Omental fat pad (tissue), 4 donors: ENCODE results near the gene FBXO40. TPM values are rescaled to one million over a fixed set of nuclear protein-coding genes. Genes with fewer than 3 reads are reported as not detected.

Experiments
- ATAC-seq: fragments of 150-250 bp; one replicate; pipeline ENCODE4 v1.9.1; 2016; ENCODE audit warnings: mild to moderate bottlenecking, moderate library complexity; ENCODE audit not compliant: low FRiP score
- DNase-seq: peaks from one replicate; pipeline ENCODE4 v3.0.0-alpha.2; 2019; ENCODE audit warnings: low spot score
- total RNA-seq, 4 donors: library from RNA; depleted of rRNA; stranded (reverse); fragments of >200 nt; gene quantifications; one replicate each; pipeline ENCODE4 v1.1.0, GENCODE V29; 2016
- TF ChIP-seq, protein P1 (sequence below), 3 donors: fragments of 450-650 bp; IDR thresholded peaks; one replicate each; pipeline ENCODE4 v1.5.1; 2016 to 2017; ENCODE audit warnings: antibody characterized with exemption in 3 of 3, mild to moderate bottlenecking in 3 of 3, moderate library complexity in 2 of 3

The FBXO40 gene
- under 1 TPM in 2 of 4 donors, not detected in 2; 0.06 to 0.32 TPM for total RNA-seq

DNA sequence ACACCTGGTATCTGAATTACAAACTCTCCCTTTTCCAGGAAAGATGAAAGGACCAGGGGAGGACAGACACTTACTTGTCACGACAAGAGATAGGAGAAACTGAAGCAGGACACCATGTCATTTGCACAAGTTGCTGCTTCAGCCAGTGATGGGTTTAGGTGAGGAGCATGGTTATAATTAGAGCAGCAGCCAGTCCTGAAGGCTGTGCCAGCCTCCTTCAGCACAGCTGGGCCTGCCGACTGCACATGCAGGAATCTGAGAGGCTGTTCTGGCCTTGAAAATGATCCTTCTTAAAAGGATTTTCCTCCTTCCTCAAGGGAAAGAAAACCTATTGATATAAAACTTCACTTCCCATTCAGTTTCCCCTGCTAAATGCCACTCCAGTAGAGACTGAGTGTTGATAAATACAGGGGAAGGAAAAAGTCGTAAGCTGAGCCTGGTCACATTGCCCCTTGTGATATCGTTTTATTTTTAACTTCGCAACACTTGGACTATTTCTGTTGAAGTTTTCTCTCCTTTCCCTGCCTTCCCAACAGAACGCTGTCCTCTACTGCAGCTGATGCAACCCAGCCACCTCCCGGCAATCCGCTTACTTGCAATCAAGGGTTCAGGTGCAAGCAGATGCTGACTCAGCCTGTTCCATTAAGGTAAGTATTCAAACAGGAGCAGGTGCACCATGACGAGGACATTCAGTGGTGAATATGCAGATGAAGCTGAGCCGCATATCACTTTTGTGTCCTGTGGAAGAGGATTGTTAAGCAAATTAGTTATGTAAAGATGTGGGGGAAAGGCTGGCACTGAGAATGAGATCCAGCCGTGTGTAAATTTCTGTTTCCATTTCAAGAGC, at the start of gene FBXO40:
TSS of gene FBXO40 (plus strand) at position 524 of the 847 bp plus-strand sequence. CDS start 27,197 bp downstream, outside the sequence.
- DNase-seq (no peak), ATAC-seq (no peak)
- TF ChIP-seq, protein P1, sequence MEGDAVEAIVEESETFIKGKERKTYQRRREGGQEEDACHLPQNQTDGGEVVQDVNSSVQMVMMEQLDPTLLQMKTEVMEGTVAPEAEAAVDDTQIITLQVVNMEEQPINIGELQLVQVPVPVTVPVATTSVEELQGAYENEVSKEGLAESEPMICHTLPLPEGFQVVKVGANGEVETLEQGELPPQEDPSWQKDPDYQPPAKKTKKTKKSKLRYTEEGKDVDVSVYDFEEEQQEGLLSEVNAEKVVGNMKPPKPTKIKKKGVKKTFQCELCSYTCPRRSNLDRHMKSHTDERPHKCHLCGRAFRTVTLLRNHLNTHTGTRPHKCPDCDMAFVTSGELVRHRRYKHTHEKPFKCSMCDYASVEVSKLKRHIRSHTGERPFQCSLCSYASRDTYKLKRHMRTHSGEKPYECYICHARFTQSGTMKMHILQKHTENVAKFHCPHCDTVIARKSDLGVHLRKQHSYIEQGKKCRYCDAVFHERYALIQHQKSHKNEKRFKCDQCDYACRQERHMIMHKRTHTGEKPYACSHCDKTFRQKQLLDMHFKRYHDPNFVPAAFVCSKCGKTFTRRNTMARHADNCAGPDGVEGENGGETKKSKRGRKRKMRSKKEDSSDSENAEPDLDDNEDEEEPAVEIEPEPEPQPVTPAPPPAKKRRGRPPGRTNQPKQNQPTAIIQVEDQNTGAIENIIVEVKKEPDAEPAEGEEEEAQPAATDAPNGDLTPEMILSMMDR (IDR thresholded peaks at IDR 0.05) = no peak

DNA sequence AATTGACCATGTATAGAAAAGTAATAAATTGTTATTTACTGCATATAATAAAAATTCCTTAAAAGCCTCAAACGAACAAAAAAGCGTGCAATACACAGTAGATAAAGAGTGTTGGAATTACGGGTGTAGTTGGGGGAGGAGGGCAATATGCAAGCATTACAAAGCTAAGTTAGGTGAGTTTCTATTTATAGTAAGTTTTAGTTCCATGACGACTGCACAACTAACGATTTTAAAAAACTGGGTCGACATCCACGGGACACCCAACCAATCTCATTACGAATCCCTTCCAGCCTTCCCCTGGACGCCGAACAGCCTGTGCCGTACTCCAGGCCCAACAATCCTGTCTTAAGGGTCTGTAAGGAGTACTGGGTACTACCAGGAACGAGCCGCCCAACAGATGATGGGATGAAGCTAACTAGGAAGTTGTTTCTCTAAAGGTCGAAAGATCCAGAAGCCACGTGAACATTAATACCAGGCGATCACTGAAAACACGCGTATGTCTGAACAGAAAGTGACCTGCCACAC, 48.1 kb upstream of the FBXO40 start:
- TF ChIP-seq, protein P1 (IDR thresholded peaks at IDR 0.05) = no peak
- ATAC-seq (no peak), DNase-seq (no peak)

DNA sequence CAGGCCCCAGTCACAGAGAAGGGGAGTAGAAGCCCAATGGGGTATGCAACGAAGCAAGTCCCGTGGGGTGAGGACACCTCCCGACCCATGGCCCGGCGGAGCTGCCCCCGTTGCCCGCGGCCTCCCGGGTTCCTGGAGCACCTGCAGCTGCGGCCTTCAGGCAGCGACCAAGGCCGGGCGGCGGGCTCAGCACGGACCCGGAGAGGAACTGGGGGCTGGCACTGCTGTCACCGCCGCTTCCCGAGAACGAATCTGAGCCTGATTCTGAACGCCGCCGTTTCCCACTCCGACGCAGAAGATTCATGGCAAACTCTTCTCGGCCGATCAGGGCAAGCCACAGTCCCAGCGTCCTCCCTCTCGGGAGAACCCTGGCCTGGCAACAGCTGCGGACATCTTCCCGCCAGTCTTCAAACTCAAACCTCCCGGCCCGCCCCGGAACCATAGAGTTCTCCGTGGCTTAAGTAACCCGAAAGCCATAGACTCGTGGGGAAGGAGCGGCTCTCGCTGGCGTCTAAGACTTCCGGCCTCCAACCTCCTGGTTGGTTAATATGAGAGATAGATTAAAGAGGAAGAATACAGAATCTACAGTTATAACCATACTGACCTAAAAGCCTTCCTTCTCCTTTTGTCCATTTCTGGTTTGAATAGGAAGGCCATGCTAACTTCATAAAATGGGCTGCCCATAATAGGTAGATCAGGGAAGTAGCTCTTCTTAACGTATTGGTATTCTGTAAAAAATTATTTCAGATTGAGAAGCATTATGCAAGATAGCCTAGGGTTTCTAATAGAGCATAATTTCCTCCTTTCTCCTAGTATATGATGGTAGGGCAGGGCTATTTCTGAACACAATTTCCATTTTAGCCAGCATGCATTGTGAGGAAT, 47.4 kb upstream of the FBXO40 start, which contains the start of gene POLQ:
TSS of gene POLQ (minus strand) at position 415 of the 882 bp plus-strand sequence. CDS start at position 304, 111 bp downstream.
- TF ChIP-seq, protein P1 (IDR thresholded peaks at IDR 0.05) = no peak
- DNase-seq = peak; percentile 57
- ATAC-seq = peak; percentile 98

DNA sequence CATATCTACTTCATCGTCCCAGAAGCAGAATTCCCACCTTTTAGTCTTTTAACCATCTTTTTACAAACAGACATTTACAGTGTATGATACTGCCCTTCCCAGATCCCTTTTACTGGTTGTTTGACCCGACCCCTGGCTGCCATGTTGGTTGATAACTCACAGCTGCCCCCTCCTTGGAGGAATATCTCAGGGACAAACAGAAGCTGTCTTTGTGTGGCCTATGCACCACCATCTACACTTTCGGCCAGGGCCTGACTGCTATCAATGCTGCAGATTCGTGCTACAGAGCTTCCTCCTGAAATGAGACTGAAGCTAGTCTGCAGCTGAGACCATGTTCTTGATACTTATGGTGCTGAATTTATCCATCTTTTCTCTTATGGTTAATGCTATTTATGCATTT, 40.8 kb upstream of the FBXO40 start:
- no peak for DNase-seq
- TF ChIP-seq, protein P1 (IDR thresholded peaks at IDR 0.05) = no peak
- no peak for ATAC-seq

DNA sequence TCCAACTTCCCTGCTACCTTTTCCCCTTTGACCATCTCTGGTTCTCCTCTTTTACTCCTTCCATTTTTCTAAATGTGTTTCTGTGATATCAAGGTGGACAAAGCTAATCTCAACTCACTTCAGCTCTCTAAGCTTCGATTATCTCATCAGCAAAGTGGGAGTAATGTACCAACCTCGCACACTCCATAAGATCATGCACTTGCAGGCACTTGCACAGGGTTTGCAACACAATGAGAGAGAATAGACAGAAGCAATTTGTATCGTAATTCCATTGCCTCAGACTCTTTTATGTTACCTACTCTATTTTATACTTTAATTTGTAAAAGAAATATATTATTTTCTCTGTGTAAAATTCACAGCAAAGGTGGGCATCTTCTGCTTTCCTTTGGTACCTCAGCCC, 40.4 kb upstream of the FBXO40 start:
- DNase-seq = no peak
- TF ChIP-seq, protein P1 (IDR thresholded peaks at IDR 0.05) = no peak
- no peak for ATAC-seq

DNA sequence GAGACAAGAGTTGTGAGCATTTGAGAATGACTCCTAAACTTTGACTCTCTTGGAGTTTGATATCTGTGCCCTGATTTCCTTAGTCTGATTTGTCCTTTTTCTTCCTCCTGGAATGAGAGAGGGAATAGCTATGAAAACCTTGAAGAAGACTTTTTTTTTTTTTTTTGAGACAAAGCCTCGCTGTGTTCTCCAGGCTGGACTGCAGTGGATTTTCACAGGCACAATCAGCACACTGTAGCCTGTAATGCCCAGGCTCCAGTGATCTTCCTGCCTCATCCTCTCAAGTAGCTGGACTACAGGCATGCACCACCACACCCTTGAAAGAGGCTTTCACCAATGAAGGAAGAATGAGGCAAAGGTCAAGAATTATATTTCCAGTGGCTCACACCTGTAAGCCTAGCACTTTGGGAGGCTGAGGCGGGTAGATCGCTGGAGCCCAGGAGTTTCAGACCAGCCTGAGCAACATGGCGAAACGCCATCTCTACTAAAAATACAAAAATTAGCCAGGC, 35.7 kb upstream of the FBXO40 start:
- no peak for DNase-seq
- TF ChIP-seq, protein P1 (IDR thresholded peaks at IDR 0.05) = no peak
- no peak for ATAC-seq
